CD4-positive, alpha-beta T cell (primary cell): ENCODE data around the gene KCNAB1. TPM values are rescaled to one million over a fixed set of nuclear protein-coding genes. Genes with fewer than 3 reads are reported as not detected.

ENCODE experiments used
- ATAC-seq: fragments of 200-7000 bp; cut with Tn5 transposase; one replicate; pipeline ENCODE4 v1.10.0; 2022; ENCODE audit warnings: mild to moderate bottlenecking; ENCODE audit not compliant: poor library complexity
- CTCF ChIA-PET: fragments of 350-600 bp; sonication (Branson Sonifier 250); formaldehyde crosslinking; loops from one replicate; lab custom pipeline; 2021; ENCODE audit warnings: antibody characterized with exemption, inconsistent platforms; lab: Charles Lee
- POLR2A ChIA-PET: fragments of 350-600 bp; sonication (Branson Sonifier 250); formaldehyde crosslinking; loops from one replicate; lab custom pipeline; 2021; ENCODE audit warnings: antibody characterized with exemption, inconsistent platforms; lab: Charles Lee
- DNase-seq, 14 experiments: peaks; one replicate each; pipeline ENCODE4 v3.0.0-alpha.2; 2013 to 2020; ENCODE audit warnings: mixed read lengths in 2 of 14
- H3K27ac ChIP-seq, 2 donors: one replicate each; pipeline versions ENCODE4 v1.5.1 to v1.7.0; 2013; ENCODE audit warnings: low read length in 2 of 2, low read depth in 1 of 2, mild to moderate bottlenecking in 1 of 2
- H3K27me3 ChIP-seq, 2 experiments: 1 replicate in 1 of 2; 2 replicates in 1 of 2; pipeline versions ENCODE4 v1.6.1 to v1.7.0; 2013; ENCODE audit warnings: low read length in 2 of 2, control low read depth in 1 of 2, mild to moderate bottlenecking in 1 of 2, moderate library complexity in 1 of 2; ENCODE audit not compliant: insufficient read depth in 2 of 2, control insufficient read depth in 1 of 2
- H3K36me3 ChIP-seq: one replicate; pipeline ENCODE4 v1.6.1; 2013; ENCODE audit warnings: low read length, control low read depth; ENCODE audit not compliant: insufficient read depth
- H3K4me1 ChIP-seq: one replicate; pipeline ENCODE4 v1.6.1; 2013; ENCODE audit warnings: low read length, control low read depth; ENCODE audit not compliant: insufficient read depth
- H3K4me3 ChIP-seq: one replicate; pipeline ENCODE4 v1.5.1; 2013; ENCODE audit warnings: mild to moderate bottlenecking, low read length, moderate library complexity
- H3K9me3 ChIP-seq, 2 experiments: 1 replicate in 1 of 2; 2 replicates in 1 of 2; pipeline versions ENCODE4 v1.6.1 to v1.7.0; 2013; ENCODE audit warnings: low read length in 2 of 2, mild to moderate bottlenecking in 2 of 2, control low read depth in 1 of 2, moderate library complexity in 1 of 2; ENCODE audit not compliant: control insufficient read depth in 1 of 2, insufficient read depth in 1 of 2
- H3K27ac Mint-ChIP-seq: one replicate; pipeline ENCODE4 v1.8.0; 2020; ENCODE audit warnings: mixed read lengths
- H3K27me3 Mint-ChIP-seq: one replicate; pipeline ENCODE4 v1.8.0; 2021; ENCODE audit warnings: mixed read lengths
- H3K36me3 Mint-ChIP-seq: one replicate; pipeline ENCODE4 v1.8.0; 2021; ENCODE audit warnings: low read depth, mixed read lengths
- H3K4me1 Mint-ChIP-seq: one replicate; pipeline ENCODE4 v1.8.0; 2021; ENCODE audit warnings: low read depth, mixed read lengths
- H3K4me3 Mint-ChIP-seq: one replicate; pipeline ENCODE4 v1.8.0; 2020; ENCODE audit warnings: mild to moderate bottlenecking, mixed read lengths
- H3K9me3 Mint-ChIP-seq: one replicate; pipeline ENCODE4 v1.8.0; 2020; ENCODE audit warnings: mixed read lengths
- intact Hi-C, 2 experiments: fragments of 100-400 bp; cut with DNase I in 1 of 2; cut with micrococcal nuclease in 1 of 2; formaldehyde crosslinking; loops; one replicate each; pipeline versions ENCODE4 v1.15.1 to v1.9.0; 2023 to 2025; cut with DNase I, micrococcal nuclease
- total RNA-seq, 174 experiments: library from RNA in 2 of 174; stranded (reverse) in 2 of 174; gene quantifications; one replicate each; pipeline ENCODE4 v1.2.3 and lab custom pipeline; 2021 to 2026
- TF ChIP-seq, protein P1 (sequence below): fragments of 200-600 bp; IDR thresholded peaks from one replicate; pipeline ENCODE4 v1.8.0; 2022; ENCODE audit warnings: antibody characterized with exemption, mild to moderate bottlenecking

The KCNAB1 gene
- total RNA-seq, 2 experiments from 2014 or later: 0.14 TPM; not detected in 1

DNA sequence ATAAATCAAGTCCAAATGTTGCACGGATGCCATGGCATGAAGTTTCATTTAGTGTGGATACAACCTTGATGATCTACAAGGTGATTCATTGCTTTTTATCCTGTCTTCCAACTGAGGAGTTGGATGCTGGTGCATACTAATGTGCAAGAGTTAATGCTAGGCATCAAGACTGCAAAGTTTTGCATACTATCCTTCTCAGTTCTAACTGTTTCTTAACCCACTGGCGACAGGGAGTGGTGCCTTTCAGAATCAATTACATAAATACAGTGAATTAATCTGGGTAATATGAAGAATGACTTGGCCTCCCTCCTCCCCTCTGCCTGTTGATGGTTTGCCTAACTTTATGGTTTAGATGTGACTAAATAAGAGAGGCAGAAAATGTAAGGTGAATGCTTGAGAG, 43.5 kb downstream of the KCNAB1 start:
- TF ChIP-seq, protein P1, sequence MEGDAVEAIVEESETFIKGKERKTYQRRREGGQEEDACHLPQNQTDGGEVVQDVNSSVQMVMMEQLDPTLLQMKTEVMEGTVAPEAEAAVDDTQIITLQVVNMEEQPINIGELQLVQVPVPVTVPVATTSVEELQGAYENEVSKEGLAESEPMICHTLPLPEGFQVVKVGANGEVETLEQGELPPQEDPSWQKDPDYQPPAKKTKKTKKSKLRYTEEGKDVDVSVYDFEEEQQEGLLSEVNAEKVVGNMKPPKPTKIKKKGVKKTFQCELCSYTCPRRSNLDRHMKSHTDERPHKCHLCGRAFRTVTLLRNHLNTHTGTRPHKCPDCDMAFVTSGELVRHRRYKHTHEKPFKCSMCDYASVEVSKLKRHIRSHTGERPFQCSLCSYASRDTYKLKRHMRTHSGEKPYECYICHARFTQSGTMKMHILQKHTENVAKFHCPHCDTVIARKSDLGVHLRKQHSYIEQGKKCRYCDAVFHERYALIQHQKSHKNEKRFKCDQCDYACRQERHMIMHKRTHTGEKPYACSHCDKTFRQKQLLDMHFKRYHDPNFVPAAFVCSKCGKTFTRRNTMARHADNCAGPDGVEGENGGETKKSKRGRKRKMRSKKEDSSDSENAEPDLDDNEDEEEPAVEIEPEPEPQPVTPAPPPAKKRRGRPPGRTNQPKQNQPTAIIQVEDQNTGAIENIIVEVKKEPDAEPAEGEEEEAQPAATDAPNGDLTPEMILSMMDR: no peak
- Histone ChIP-seq H3K4me3 (no peak overlapping the region), H3K27me3 (no peaks in the 10 kb centered on the region), H3K4me1 (peaks cover 4% of the 10 kb centered on the region), H3K27ac (no peak overlapping the region), H3K9me3 (no peaks in the 10 kb centered on the region), H3K36me3 (no peaks in the 10 kb centered on the region)
- Mint-ChIP-seq H3K4me3 (no peak overlapping the region), H3K27me3 (peaks cover 11% of the 10 kb centered on the region), H3K9me3 (no peaks in the 10 kb centered on the region), H3K4me1 (peaks cover 18% of the 10 kb centered on the region), H3K36me3 (no peaks in the 10 kb centered on the region), H3K27ac (no peak overlapping the region)
- DNase-seq (no peak), ATAC-seq (no peak)
- intact Hi-C loops: no loop called here
- CTCF ChIA-PET: no interaction called here
- POLR2A ChIA-PET: no interaction called here

DNA sequence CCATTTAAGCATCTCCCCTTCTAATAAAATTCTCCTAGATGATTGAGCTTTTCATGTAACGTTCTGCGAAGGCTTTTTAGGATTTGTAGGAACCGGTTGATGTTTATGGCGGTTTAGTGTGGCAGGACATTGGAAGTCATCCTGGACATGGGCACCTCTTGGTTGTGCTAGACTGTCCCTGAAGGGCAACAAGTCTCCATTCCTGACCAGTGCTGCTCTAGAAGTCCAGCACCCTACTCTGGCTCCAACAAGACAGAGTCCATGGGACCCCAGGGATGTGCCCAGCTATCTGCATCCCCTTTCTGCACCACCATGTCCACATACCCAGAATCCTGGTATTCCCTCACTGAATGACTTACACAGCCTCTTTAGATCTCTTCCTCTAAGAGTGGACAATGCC, 46.4 kb downstream of the KCNAB1 start:
- TF ChIP-seq, protein P1: no peak
- no peak for ATAC-seq
- Histone ChIP-seq H3K27ac (no peak overlapping the region), H3K4me1 (no peaks in the 10 kb centered on the region), H3K4me3 (no peak overlapping the region), H3K36me3 (no peaks in the 10 kb centered on the region), H3K9me3 (no peaks in the 10 kb centered on the region), H3K27me3 (peaks cover 3 to 4% of the 10 kb centered on the region in 2 experiments)
- no peak for DNase-seq
- Mint-ChIP-seq H3K36me3 (no peaks in the 10 kb centered on the region), H3K9me3 (no peaks in the 10 kb centered on the region), H3K27me3 (peaks cover 27% of the 10 kb centered on the region), H3K27ac (no peak overlapping the region), H3K4me1 (no peaks in the 10 kb centered on the region), H3K4me3 (no peak overlapping the region)
- ChIA-PET POLR2A (interaction anchor here (0.7 kb wide), 1 partner anchor 11 kb away, joined by 3 read pairs; no protein-coding TSS in a partner anchor), CTCF (interaction anchor here (1.5 kb wide), 1 partner anchor 17 kb away, joined by 4 read pairs; no protein-coding TSS in a partner anchor)
- intact Hi-C loops: no loop called here

DNA sequence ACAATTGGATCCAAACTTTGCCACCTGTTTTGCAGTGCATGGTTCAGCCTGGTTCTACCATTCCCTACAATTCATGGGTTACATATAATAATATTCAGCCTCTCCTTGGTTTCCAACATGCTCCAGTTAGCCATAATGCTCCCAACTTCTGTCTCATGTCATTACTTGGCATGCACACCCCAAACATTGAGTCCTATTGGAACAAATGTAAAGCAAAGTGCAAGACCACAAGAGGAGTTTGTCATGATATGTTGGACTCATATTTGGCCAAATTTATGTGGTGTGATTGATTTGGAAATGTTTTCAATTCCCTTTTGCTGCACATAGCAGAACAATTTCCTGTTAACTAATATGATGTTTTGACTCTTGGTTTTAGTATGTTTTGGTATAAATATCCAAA, 50.2 kb downstream of the KCNAB1 start:
- peaks cover 37% of the 10 kb centered on the region for H3K27me3 Mint-ChIP-seq
- DNase-seq (no peak), ATAC-seq (no peak)
- H3K9me3 Mint-ChIP-seq: no peaks in the 10 kb centered on the region
- Histone ChIP-seq H3K27ac (no peak overlapping the region), H3K9me3 (no peaks in the 10 kb centered on the region), H3K4me1 (no peaks in the 10 kb centered on the region), H3K27me3 (peaks cover 3 to 4% of the 10 kb centered on the region in 2 experiments), H3K36me3 (no peaks in the 10 kb centered on the region), H3K4me3 (no peak overlapping the region)
- no peak overlapping the region for H3K27ac Mint-ChIP-seq
- H3K4me3 Mint-ChIP-seq: no peak overlapping the region
- intact Hi-C loops: no loop called here
- H3K36me3 Mint-ChIP-seq: no peaks in the 10 kb centered on the region
- ChIA-PET CTCF (no interaction called here), POLR2A (no interaction called here)
- TF ChIP-seq, protein P1: no peak
- H3K4me1 Mint-ChIP-seq: no peaks in the 10 kb centered on the region
